NCI-H2196 treated with DMSO at 0.1 percent for 48 hours (cell line): ENCODE measurements around the gene NEK9.

ENCODE experiments used
- DNase-seq: peaks from one replicate; lab custom pipeline; 2025; ENCODE audit not compliant: unreplicated experiment; lab: John Stamatoyannopoulos, UW

NEK9 gene

DNA sequence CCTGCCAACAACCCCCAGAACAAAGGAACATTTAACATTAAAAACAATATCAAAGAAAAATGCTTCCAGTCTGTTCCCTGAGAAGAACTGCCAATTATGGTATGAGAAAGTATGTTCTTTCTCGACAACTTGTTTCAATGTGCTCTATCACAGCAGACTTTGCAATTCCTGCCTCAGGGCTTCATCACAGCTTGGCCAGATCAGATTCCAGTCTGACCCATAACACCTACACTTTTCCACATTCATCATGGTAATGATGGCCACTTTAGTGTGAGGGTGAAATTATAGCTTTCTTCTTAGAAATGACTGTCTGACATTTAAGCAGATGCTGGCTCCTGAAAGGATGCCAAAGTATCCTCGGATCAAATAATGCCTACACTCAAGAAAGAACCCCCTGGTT lies 17.0 kb downstream of the NEK9 start:
- no peak for DNase-seq

DNA sequence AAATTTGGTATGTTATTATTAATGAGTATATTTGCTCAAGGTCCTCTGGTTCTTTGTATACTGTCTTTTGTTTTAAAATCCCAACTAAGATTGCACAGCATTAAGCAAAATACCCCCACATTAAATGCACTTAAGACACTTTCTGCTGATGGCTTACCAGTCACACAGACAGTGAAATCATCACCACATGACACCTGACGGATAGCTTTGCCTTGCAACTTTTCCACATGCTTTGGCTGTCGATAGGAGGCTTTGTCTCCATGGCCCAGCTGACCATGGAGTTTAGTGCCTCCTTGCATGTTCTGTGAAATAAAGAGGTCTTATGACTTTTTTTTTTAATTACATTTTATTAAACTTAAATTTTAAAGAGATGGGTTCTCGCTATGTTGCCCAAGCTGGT lies 19.7 kb downstream of the NEK9 start:
- no peak for DNase-seq

DNA sequence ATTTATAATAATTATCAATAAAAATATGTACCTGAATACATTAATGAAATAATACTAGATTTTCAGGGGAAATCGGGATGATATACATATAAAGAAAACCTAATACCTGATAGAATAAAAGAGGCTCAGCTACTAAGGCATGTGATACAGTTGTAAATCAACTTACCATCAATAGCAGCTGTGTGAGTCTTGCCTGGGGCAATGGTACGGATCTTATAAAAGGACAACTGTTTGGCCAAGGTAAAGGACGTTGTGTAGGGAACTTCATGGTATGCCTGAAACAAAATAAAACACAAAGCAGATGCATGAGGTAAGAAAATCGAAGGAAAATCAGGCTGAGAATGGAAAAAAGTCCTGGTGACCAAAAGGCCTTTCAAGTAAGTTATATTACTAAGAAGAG lies 25.4 kb downstream of the NEK9 start:
- no peak for DNase-seq

DNA sequence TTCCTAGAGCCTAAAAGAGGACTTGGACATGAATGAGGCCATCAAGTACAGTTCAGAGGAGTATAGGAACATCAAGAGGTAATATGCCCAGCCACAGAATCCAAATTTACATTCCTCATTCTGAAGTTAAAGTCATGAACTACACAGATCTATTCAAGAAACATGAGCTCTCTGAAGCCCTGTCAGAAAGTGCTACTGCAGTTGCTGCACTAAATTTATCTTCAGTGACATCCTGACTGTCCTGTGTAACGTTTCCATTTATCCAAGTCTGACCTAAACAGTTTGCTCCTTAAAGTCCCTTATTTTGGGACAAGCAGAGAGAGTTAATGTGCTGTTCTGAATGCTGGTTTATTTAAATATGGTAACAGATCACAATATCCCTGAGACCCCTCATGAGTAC lies 28.2 kb downstream of the NEK9 start:
- DNase-seq = no peak

DNA sequence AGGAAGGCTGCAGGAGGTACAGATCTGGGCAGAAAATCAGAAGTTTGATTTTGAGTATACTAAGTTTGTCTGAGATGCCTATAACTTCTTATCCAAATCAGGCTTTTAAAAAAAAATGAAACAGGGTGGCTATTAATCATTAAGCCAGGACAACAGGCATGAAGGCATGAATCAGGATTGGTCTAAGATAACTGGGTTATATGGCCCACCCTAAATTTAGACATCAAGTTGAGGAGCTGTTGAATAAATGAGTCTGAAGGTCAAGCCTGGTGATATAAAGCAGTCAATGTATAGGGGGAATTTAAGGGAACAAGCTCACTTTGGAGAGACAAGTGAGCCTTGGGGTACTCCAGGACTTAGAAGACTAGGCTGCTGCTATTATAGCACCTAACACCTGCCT lies 28.6 kb downstream of the NEK9 start:
- DNase-seq = no peak

DNA sequence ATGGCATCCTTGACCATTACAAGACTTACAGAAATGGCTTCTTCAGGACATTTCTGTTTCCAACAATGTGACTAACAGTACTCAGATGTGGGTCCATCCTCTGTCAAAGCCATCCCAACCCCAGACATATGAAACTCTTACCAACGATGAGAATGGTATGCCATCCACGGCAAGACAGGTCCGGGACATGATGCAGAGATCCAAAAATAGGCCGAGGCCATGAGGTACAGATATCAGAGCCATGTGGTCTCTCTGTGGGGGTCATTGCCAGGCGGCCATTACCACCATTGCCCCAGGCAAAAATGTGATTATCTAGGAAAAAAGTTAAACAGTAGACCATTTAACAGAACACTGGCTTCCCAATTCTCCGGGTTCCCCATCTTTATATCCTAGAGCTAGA lies 29.9 kb downstream of the NEK9 start:
- DNase-seq = no peak

DNA sequence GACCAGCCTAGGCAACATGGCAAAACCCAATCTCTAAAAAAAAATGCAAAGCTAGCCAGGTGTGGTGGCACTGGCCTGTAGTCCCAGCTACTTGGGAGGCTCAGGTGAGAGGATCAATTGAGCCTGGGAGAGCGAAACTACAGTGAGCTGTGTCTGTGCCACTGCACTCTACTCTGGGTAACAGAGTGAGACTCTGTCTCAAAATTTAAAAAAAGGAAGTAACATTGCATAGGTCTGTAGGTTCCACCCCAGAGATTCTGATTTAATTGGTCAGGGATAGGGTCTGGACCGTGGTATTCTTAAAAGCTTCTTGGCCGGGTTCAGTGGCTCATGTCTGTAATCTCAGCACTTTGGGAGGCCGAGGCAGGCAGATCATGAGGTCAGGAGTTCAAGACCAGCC lies 31.2 kb downstream of the NEK9 start:
- DNase-seq = no peak

DNA sequence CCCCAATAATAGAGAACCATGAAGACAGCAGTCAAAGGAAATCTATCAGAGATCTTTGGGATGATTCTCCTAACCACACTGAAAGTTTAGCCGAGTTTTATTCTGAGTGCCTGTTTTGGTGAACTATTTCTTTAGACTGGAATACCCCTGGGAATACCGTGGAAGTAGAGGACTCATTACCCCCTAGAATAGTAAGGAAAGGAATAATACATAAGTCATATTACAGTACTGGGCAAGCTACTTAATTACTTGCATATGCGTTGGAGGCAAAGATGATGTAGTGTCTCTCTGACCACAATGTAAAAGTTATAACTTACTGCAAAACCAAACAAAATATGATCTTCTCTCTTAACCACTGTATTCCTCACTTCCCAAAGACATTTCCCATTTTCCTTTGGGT lies 32.0 kb downstream of the NEK9 start:
- DNase-seq = no peak

DNA sequence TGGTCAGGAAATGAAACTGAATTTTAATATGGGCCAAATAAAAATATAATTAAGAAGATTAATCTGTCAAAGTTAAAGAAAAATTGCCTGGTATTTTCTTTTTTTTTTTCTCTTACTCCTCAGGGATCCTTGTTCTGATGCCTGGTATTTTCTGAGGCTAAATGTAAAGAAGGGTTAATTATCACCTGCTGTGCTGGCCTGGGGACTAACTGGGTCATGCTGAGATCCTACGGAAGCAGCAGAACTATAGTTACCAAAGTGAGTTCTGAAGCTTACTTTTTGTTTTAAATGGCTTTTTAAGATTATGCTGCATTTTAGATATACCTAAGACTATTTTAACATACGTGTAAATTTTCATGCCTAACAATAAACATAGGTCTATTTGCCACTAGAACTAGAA lies 34.1 kb downstream of the NEK9 start:
- DNase-seq = no peak

DNA sequence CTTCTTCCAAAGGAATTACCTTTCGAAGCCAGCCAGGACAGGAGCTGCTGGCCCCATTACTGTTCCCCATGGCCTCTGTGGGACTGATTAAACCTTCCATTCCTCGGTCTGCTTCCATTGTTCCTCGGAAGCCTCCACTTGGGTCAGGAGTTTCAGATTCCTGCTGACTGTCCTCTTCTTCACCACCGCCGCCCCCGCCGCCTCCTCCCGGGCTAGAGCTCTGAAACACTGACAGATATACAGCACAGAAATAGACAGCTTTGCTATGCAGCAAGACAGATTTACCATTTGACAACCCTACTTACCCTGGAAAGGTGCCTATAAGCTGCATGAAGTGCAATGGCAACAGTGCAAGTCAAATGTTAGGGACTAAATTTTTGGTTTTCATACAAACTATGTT lies 35.6 kb downstream of the NEK9 start:
- DNase-seq = no peak

DNA sequence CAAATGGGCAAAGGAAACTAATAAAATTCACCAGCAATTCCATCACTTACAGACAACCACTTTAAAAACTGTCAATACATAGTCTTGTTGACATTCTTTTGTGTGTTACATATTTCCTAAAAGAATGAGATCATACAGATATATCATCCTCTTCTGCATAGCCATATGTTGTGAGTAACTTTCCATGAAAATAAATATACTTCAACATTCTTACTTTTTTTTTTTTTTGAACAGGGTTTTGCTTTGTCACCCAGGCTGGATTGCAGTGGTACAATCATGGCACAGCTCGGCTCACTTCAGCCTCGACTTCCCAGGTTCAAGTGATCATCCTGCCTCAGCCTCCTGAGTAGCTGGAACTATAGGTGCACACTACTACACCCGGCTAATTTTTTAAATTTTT lies 36.5 kb downstream of the NEK9 start:
- DNase-seq = no peak

DNA sequence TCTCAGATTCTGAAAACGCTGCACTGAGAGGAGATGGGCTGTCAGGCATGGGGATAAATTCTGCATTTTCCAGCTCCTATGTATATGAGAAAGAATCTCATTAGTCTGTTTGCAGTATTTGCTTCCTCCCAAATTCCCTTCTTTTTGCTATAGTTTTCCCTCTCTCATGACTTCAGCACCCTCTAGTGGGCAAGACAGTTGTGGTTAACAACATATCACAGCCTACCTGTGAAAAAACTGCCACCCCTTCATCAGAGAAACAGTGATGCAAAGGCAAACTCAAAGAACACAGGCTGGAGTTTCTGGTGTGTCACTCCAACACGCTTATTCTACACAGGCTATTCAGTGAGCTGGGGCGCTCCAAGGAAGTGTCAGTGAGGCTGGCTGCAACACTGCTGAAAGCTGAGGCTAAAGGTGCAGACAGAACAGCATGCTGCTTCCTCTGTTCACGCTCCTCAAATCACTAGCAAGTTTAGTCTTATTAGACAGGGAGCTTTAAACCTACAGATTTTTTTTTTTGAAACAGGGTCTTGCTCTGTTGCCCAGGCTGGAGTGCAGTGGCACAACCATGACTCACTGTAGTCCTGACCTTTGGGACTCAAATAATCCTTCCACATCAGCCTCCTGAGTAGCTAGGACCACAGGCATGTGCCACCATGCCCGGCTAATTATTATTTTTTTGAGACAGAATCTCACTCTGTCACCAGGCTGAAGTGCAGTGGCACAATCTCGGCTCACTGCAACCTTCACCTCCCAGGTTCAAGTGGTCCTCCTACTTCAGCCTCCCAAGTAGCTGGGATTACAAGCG lies 38.1 kb downstream of the NEK9 start:
- peak; percentile 67 for DNase-seq

DNA sequence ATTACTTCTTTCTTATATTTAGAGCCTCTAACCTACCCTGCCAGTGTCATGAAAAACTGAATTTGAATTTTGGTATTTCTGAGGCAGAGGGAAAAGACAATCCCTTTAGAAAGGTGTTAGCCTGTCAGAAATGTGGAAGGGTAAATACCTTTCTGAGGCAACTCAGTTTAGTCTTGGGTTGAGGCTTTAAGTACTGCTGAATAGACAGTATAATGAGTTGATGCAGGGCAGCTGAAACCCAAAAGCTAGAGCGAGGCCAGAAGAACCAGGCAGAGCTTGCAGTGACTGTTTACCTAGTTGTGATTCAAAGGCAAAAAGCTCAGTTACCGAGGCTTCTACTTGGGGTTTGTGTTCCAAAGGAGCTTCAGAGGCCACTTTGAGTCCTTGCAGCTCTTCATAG lies 38.7 kb downstream of the NEK9 start:
- DNase-seq = no peak

DNA sequence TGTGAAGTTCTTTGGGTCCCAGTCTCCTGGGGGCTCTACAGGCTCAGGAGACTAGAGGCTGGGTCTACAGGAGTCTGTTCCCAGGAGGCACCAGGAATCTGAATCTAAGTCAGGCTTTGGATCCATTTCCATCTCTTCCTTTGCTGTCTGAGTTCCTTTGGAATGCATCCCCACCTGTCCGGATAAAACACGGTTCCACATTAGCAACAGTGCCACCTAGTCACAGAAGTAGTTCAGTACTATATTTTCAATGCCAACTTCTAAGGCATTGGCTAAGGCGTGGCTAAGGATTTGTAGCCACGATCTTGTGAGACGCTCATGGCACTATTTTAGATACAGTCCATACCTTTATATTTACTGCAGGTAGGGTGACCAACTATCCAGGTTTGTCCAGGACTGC lies 42.3 kb downstream of the NEK9 start:
- DNase-seq = no peak

DNA sequence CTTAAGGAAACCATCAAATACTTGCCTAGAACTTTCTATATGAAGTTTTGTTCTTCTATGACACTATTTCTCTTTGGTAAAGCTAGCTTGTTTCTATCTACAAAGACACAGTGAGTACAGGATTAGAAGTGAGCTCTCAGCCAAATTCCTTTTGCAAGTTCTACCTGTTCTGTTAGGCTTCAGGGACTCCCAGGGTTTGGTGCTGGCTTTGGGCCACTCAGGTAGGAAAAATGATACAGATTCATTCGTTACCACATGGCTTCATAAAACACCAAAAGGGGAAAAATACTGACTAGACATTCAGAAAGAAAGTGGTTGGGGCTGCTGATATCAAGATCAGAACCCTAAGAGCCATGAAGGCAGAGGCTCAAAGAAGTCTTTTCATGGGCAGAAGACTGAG lies 43.6 kb downstream of the NEK9 start:
- DNase-seq = no peak

DNA sequence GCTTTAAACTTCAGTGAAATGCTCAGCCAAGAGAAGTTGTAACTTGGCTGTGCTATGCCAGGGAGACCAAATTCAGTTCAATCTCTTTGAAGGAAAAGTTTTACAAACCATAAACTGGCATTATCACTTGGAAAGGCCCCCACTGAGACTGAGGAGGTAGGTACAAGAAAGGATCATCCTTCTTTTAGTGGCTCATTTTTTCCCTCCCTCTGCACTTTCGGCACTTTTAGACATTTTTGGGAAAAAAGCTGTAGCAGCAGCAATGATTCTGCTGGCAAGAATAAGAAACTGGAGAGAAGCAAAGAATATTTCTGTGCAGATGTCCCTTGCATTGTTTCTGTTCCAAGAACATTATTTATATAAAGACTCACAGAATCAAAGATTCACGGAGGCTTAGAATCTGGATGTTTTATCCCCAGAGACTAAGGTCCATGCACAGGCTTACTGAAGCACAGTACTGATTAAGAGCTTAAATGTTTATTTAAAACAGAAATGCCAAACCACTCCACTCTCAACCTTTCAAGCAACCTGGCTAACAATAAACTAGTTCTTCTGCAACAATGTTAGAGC lies 45.1 kb downstream of the NEK9 start:
- DNase-seq = no peak

DNA sequence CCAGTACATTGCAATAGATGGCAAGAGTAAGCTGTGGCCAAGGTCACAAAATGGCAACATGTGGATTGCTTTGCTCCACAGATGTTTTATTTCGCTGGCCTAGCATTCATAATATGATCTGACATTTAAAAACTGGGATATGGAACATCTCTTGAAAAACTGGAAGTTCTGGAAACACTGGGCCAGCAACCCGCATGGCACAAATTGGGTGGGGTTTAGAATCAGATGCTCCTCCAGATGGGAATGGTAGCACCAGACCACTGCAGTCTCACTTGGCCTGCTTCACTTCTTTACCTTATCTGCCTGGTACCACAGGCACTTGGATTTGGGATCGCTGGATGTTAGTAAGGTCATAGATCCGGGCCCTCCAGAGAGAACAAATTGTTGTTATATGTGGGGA lies 47.3 kb downstream of the NEK9 start:
- no peak for DNase-seq

DNA sequence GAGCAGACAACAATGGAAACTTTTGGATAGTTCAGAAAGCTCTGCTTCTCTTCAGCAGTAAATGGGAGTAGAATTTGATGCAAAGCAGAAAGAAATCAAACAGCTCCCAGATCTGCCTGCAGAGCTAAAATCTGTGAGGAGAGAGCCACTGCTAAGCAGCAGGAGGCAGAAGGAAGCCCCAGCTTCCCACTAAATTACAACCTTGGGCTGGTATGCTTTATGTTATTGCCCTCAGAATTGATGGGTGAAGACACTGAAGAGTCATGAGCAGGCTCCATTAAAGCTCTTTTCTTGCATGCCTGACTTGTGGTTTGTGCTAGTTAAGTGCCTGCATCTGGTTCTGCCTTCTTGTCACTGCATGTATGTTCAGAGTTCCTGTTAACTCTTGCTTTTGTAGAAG lies 49.1 kb downstream of the NEK9 start:
- DNase-seq = no peak

DNA sequence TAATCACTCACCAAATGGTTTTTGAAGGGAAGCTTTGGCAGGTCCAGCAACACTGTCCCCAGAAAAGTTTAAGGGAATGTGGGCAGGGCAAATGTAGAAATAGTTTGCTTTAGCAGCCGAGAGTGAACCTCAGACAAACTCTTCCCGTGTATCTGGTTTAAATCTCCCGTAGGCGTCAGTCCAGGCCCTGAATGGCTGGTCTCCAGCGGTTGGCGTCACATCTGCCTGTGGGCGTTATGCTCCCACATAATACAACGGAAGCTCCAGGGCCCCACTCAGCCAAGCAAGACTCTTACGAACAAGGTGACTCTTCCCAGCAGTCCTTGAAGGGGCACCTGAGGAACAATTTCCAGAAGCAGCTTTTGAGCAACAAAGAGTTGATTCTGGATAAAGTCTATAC lies 56.5 kb downstream of the NEK9 start:
- DNase-seq = no peak

DNA sequence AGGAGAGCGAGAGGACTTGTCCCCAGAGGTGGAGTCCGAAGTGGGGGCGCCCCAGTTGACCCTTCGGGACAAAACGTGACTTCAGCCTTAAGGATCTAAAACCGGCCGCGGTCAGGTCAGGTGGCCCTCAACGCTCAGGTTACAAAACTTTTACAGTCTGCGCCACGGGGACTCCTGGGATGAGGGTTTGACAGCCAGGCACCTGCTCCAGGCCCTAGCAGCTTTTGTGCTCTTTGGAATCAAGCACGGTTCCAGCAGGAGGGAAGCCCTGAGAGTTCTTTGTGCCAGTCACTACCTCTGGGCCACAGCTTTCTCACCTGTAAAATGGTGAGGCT lies 57.1 kb downstream of the NEK9 start:
- DNase-seq = peak; percentile 96

DNA sequence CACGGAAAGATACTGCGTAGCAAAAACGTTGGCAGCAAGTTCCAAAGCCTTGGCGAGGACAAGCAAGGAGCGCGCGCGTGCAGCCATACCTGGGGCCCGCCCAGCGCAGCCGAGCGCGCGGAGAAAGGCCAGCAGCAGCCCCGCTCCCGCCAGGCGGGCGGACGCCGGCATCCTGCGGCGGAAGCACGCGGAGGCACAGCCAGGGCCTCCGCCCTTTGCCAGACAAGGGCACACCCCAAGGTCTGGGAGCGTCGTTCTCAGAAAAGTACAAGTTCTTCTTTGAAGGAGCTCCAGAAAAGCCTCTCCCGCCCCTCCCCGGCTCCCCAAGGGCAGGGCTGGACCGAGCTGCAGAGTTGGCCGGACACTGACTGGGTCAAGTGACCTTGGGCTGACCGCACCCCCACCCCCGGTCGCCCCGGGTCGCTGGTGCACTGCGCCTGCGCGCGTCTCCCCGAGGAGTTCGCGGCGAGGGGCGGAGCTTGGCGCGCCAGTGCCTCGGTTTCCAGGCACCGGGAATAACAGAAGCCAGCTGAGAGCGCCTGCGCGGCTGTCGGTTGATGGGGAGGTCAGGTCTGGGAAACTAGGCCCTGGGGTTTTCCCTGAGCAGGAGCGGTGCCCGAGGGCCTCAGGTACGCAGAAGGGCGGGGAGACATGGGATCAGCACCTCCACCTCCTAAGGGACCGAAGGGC lies 57.6 kb downstream of the NEK9 start, which contains the start of gene ZC2HC1C:
Gene ZC2HC1C, plus strand, starts transcription at position 521 of the 690 bp plus-strand sequence. CDS start 933 bp downstream, outside the sequence.
- DNase-seq = peak; percentile 97

DNA sequence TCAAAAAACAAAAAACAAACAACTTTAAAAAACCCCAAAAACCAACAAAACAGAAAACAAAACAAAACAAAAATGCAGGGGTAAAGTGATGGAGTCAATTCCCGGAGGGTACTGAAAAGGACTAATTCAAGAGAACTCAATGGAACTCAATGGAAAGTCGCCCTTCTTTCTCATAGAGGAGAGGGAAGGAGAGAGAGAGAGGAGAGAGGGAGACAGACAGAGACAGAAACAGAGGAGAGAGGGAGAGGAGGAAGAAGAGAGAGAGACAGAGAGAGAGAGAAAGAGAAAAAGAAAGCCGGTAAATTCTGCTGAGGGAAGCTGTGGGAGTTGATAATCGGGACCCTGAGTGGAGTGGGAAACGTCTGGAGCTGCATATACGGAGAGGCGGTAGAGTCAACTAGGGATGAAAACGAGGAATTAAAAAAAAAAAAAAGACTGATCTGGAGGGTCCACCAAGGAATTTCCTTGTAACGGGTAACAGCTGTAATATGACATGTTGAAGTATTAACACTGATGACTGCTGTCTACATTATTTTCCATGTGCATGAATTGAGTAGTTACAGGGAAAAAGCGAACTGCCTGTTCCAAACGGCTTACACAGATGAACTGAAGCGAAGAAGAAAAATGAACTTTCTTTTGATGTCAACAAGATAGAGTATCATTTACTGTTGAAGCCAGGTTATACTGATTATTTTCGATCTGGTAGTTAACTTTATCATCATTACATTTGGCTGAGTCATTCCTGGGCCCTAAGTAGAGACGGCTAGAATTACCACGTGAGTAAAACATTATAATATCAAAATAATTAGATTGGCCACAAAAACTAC lies 58.3 kb downstream of the NEK9 start:
- no peak for DNase-seq
